CD4-positive, alpha-beta memory T cell (primary cell): Measurements from ENCODE around the gene CXorf49. TPM values are rescaled to one million over a fixed set of nuclear protein-coding genes. Genes with fewer than 3 reads are reported as not detected.

Experiments
- CTCF ChIA-PET: fragments of 350-600 bp; sonication (Branson Sonifier 250); formaldehyde crosslinking; loops from one replicate; lab custom pipeline; 2021; ENCODE audit warnings: inconsistent platforms; ENCODE audit not compliant: partially characterized antibody; lab: Charles Lee
- POLR2A ChIA-PET: fragments of 350-600 bp; sonication (Branson Sonifier 250); formaldehyde crosslinking; loops from one replicate; lab custom pipeline; 2021; ENCODE audit not compliant: partially characterized antibody; lab: Charles Lee
- DNase-seq, 5 donors: peaks; one replicate each; pipeline versions ENCODE4 v3.0.0 to v3.0.0-alpha.2; 2020 to 2022; ENCODE audit warnings: mixed read lengths in 1 of 5
- H3K27ac ChIP-seq: one replicate; pipeline ENCODE4 v1.7.0; 2013; ENCODE audit warnings: low read depth, low read length
- H3K27me3 ChIP-seq: 2 replicates; pipeline ENCODE4 v1.7.0; 2013; ENCODE audit warnings: mild to moderate bottlenecking, low read length, moderate library complexity; ENCODE audit not compliant: insufficient read depth
- H3K36me3 ChIP-seq: 2 replicates; pipeline ENCODE4 v1.7.0; 2013; ENCODE audit warnings: mild to moderate bottlenecking, low read length, moderate library complexity; ENCODE audit not compliant: insufficient read depth
- H3K4me1 ChIP-seq: 2 replicates; pipeline ENCODE4 v1.7.0; 2013; ENCODE audit warnings: mild to moderate bottlenecking, low read length, moderate library complexity; ENCODE audit not compliant: insufficient read depth
- H3K4me3 ChIP-seq, 2 donors: one replicate each; pipeline ENCODE4 v1.7.0; 2013; ENCODE audit warnings: low read length in 2 of 2, mild to moderate bottlenecking in 1 of 2
- H3K9me3 ChIP-seq, 2 donors: one replicate each; pipeline ENCODE4 v1.7.0; 2013; ENCODE audit warnings: low read length in 2 of 2, control low read depth in 1 of 2; ENCODE audit not compliant: control insufficient read depth in 1 of 2
- H3K27ac Mint-ChIP-seq, 7 donors: one replicate each; pipeline ENCODE4 v1.8.0; 2020 to 2021; ENCODE audit warnings: mixed read lengths in 7 of 7, mild to moderate bottlenecking in 6 of 7, inconsistent platforms in 3 of 7, moderate library complexity in 3 of 7
- H3K27me3 Mint-ChIP-seq, 2 donors: one replicate each; pipeline ENCODE4 v1.8.0; 2020 to 2021; ENCODE audit warnings: mixed read lengths in 2 of 2
- H3K36me3 Mint-ChIP-seq, 2 donors: one replicate each; pipeline ENCODE4 v1.8.0; 2020 to 2021; ENCODE audit warnings: mixed read lengths in 2 of 2, inconsistent platforms in 1 of 2, mild to moderate bottlenecking in 1 of 2
- H3K4me1 Mint-ChIP-seq, 4 donors: one replicate each; pipeline ENCODE4 v1.8.0; 2020 to 2021; ENCODE audit warnings: mixed read lengths in 4 of 4, mild to moderate bottlenecking in 1 of 4
- H3K4me3 Mint-ChIP-seq, 8 donors: one replicate each; pipeline ENCODE4 v1.8.0; 2020 to 2021; ENCODE audit warnings: mixed read lengths in 8 of 8, mild to moderate bottlenecking in 7 of 8, moderate library complexity in 6 of 8, inconsistent platforms in 3 of 8
- H3K9me3 Mint-ChIP-seq, 8 donors: one replicate each; pipeline ENCODE4 v1.8.0; 2020 to 2021; ENCODE audit warnings: mixed read lengths in 8 of 8, mild to moderate bottlenecking in 5 of 8, inconsistent platforms in 3 of 8, moderate library complexity in 1 of 8
- intact Hi-C: fragments of 100-400 bp; cut with micrococcal nuclease; formaldehyde crosslinking; loops from one replicate; pipeline ENCODE4 v1.15.1; 2023
- polyA plus RNA-seq, 2 donors: library from polyadenylated mRNA; unstranded; fragments of 300-500 nt; fragmentation: Illumina TruSeq; gene quantifications; one replicate each; pipeline ENCODE4 v1.2.3, GENCODE V29; 2021
- total RNA-seq, 2 experiments: library from RNA; stranded (reverse); gene quantifications; one replicate each; pipeline ENCODE4 v1.2.3, GENCODE V29; 2021

The CXorf49 gene
- total and polyA plus RNA-seq, 4 experiments from 2014 or later = not detected

- ChIA-PET POLR2A (no interaction called here), CTCF (no interaction called here)
- Mint-ChIP-seq H3K36me3 (no peaks in the 10 kb centered on the region), H3K4me3 (no peak overlapping the region), H3K27me3 (no peaks in the 10 kb centered on the region), H3K4me1 (peaks cover 9 to 33% (median 16%) of the 10 kb centered on the region in 4 donors), H3K27ac (no peak overlapping the region), H3K9me3 (peaks cover 0 to 3% (median 0%) of the 10 kb centered on the region in 8 donors)
- Histone ChIP-seq H3K4me3 (no peak overlapping the region), H3K9me3 (no peaks in the 10 kb centered on the region), H3K27me3 (no peaks in the 10 kb centered on the region), H3K36me3 (no peaks in the 10 kb centered on the region), H3K4me1 (peaks cover 18% of the 10 kb centered on the region), H3K27ac (no peak overlapping the region)
- intact Hi-C loops = no loop called here
- no peak for DNase-seq
These were observed 52.3 kb downstream of the CXorf49 start for GRCh38 chrX:71665747-71666146.

DNA sequence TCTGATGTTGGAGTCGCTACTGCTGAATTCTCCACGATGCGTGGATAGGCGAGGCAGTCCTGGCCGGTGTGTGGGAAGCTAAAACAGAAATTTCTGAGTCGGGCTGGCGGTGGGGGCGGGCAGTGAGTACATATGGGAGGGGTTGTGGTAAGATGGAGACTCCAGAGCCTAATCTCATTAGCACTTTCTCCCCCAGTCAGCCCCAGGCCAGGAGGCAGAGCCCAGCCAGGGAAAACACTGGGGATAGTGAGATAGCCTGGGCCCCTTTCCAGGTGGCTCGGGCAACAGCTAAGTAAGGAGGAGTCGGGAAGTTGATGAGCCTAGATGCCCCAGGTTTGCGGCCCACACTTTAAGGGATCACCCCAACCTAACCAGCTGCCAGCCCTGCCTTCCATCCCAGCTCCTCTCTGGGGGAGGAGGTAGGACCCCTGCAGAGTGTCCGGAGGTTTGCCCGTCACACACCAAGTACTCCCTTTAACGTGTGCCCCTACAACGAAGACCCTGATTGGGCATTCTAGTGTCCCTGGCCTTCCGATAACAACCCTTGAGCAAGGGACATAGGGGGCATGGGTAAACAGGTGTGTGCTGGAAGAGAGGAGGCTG, 53.1 kb downstream of the CXorf49 start:
- H3K4me1 Mint-ChIP-seq = peaks cover 8 to 26% (median 14%) of the 10 kb centered on the region in 4 donors
- ChIA-PET POLR2A (no interaction called here), CTCF (no interaction called here)
- peaks cover 18% of the 10 kb centered on the region for H3K4me1 ChIP-seq
- H3K27ac ChIP-seq = no peak overlapping the region
- H3K9me3 ChIP-seq = no peaks in the 10 kb centered on the region
- H3K27ac Mint-ChIP-seq = no peak overlapping the region
- no peak overlapping the region for H3K4me3 ChIP-seq
- DNase-seq = no peak
- H3K27me3 ChIP-seq = no peaks in the 10 kb centered on the region
- H3K9me3 Mint-ChIP-seq = peaks cover 0 to 3% (median 0%) of the 10 kb centered on the region in 8 donors
- no peaks in the 10 kb centered on the region for H3K36me3 ChIP-seq
- H3K4me3 Mint-ChIP-seq = no peak overlapping the region
- H3K36me3 Mint-ChIP-seq = no peaks in the 10 kb centered on the region
- intact Hi-C loops = no loop called here
- no peaks in the 10 kb centered on the region for H3K27me3 Mint-ChIP-seq

Other genes with a start within 250 kb of the CXorf49 start
- 100 to 1,000 TPM; 515 to 525 TPM for gene OGT, start 185.2 kb downstream of the CXorf49 start, total RNA-seq
- gene OGT, start 185.2 kb downstream of the CXorf49 start, polyA plus RNA-seq = 10 to 100 TPM; 18.3 to 39.0 TPM
- 10 to 100 TPM; 10.2 to 11.4 TPM for gene GCNA, start 139.8 kb downstream of the CXorf49 start, total RNA-seq
- under 1 TPM in 1 of 2 donors, not detected in 1; 0.40 TPM for gene GCNA, start 139.8 kb downstream of the CXorf49 start, polyA plus RNA-seq
- 10 to 100 TPM; 28.5 to 32.5 TPM for gene CXCR3, start 99.8 kb downstream of the CXorf49 start, total RNA-seq
- 100 to 1,000 TPM in 1 of 2 donors, 10 to 100 TPM in 1; 45.6 to 153 TPM for gene CXCR3, start 99.8 kb downstream of the CXorf49 start, polyA plus RNA-seq
- not detected for gene CXorf49B, start 45.1 kb upstream of the CXorf49 start, total RNA-seq
- not detected for gene CXorf49B, start 45.1 kb upstream of the CXorf49 start, polyA plus RNA-seq
- gene NHSL2, start 192.6 kb upstream of the CXorf49 start, total RNA-seq = 1 to 10 TPM; 8.1 to 8.4 TPM
- gene NHSL2, start 192.6 kb upstream of the CXorf49 start, polyA plus RNA-seq = 10 to 100 TPM; 12.7 to 27.2 TPM